IPS-15b (cell line): ENCODE results near the gene SMARCD3.

Source experiments
- H3K27me3 ChIP-seq: one replicate; pipeline ENCODE4 v1.6.1; 2013; ENCODE audit warnings: low read length; ENCODE audit not compliant: control insufficient read depth, insufficient read depth
- H3K36me3 ChIP-seq: one replicate; pipeline ENCODE4 v1.6.1; 2013; ENCODE audit warnings: low read length; ENCODE audit not compliant: control insufficient read depth, insufficient read depth
- H3K4me1 ChIP-seq: one replicate; pipeline ENCODE4 v1.6.1; 2013; ENCODE audit warnings: mild to moderate bottlenecking, low read length; ENCODE audit not compliant: control insufficient read depth, insufficient read depth
- H3K4me3 ChIP-seq: one replicate; pipeline ENCODE4 v1.5.1; 2013; ENCODE audit warnings: low read depth, low read length
- H3K9ac ChIP-seq: one replicate; pipeline ENCODE4 v1.6.1; 2013; ENCODE audit warnings: low read depth, mild to moderate bottlenecking, low read length
- H3K9me3 ChIP-seq: one replicate; pipeline ENCODE4 v1.6.1; 2013; ENCODE audit warnings: mild to moderate bottlenecking, low read length; ENCODE audit not compliant: control insufficient read depth, insufficient read depth

The SMARCD3 gene

GRCh38 chr7:151271699-151272355 lies 23.3 kb upstream of the SMARCD3 start:
- no peaks in the 10 kb centered on the region for H3K36me3 ChIP-seq
- H3K27me3 ChIP-seq, result peaks cover 21% of the 10 kb centered on the region
- H3K4me1 ChIP-seq, result no peaks in the 10 kb centered on the region
- H3K9me3 ChIP-seq, result no peaks in the 10 kb centered on the region
- H3K4me3 ChIP-seq, result no peak overlapping the region
- H3K9ac ChIP-seq, result no peak overlapping the region

- Histone ChIP-seq H3K4me1 (no peaks in the 10 kb centered on the region), H3K9me3 (no peaks in the 10 kb centered on the region), H3K27me3 (peaks cover 5% of the 10 kb centered on the region), H3K9ac (no peak overlapping the region), H3K4me3 (no peak overlapping the region), H3K36me3 (no peaks in the 10 kb centered on the region)
Measured at GRCh38 chr7:151269511-151269910, 21.0 kb upstream of the SMARCD3 start.

- H3K9ac ChIP-seq, result no peak overlapping the region
- H3K36me3 ChIP-seq, result no peaks in the 10 kb centered on the region
- H3K4me1 ChIP-seq, result no peaks in the 10 kb centered on the region
- H3K27me3 ChIP-seq, result peaks cover 5% of the 10 kb centered on the region
- H3K9me3 ChIP-seq, result no peaks in the 10 kb centered on the region
- no peak overlapping the region for H3K4me3 ChIP-seq
Measured at GRCh38 chr7:151265351-151265931, 16.9 kb upstream of the SMARCD3 start.

GRCh38 chr7:151264615-151265014 lies 16.1 kb upstream of the SMARCD3 start:
- Histone ChIP-seq H3K4me1 (no peaks in the 10 kb centered on the region), H3K4me3 (no peak overlapping the region), H3K9ac (no peak overlapping the region), H3K27me3 (peaks cover 2% of the 10 kb centered on the region), H3K9me3 (no peaks in the 10 kb centered on the region), H3K36me3 (no peaks in the 10 kb centered on the region)

- Histone ChIP-seq H3K4me1 (no peaks in the 10 kb centered on the region), H3K4me3 (no peak overlapping the region), H3K9ac (no peak overlapping the region), H3K36me3 (no peaks in the 10 kb centered on the region), H3K9me3 (no peaks in the 10 kb centered on the region), H3K27me3 (peaks cover 9% of the 10 kb centered on the region)
Measured at GRCh38 chr7:151261529-151261928, 13.0 kb upstream of the SMARCD3 start.

GRCh38 chr7:151260883-151261282 lies 12.4 kb upstream of the SMARCD3 start:
- Histone ChIP-seq H3K4me1 (no peaks in the 10 kb centered on the region), H3K27me3 (peaks cover 10% of the 10 kb centered on the region), H3K36me3 (no peaks in the 10 kb centered on the region), H3K4me3 (no peak overlapping the region), H3K9me3 (no peaks in the 10 kb centered on the region), H3K9ac (no peak overlapping the region)

GRCh38 chr7:151260471-151260870 lies 12.0 kb upstream of the SMARCD3 start:
- no peaks in the 10 kb centered on the region for H3K36me3 ChIP-seq
- no peak overlapping the region for H3K4me3 ChIP-seq
- H3K9ac ChIP-seq, result no peak overlapping the region
- H3K9me3 ChIP-seq, result no peaks in the 10 kb centered on the region
- peaks cover 12% of the 10 kb centered on the region for H3K27me3 ChIP-seq
- H3K4me1 ChIP-seq, result no peaks in the 10 kb centered on the region

GRCh38 chr7:151257990-151258389 lies 9.5 kb upstream of the SMARCD3 start:
- Histone ChIP-seq H3K27me3 (peaks cover 35% of the 10 kb centered on the region), H3K9ac (no peak overlapping the region), H3K4me3 (no peak overlapping the region), H3K9me3 (no peaks in the 10 kb centered on the region), H3K36me3 (no peaks in the 10 kb centered on the region), H3K4me1 (peaks cover 3% of the 10 kb centered on the region)

GRCh38 chr7:151256410-151257045 lies 8.0 kb upstream of the SMARCD3 start:
- H3K27me3 ChIP-seq, result peaks cover 44% of the 10 kb centered on the region
- H3K4me3 ChIP-seq, result no peak overlapping the region

GRCh38 chr7:151255390-151255789 lies 6.9 kb upstream of the SMARCD3 start:
- Histone ChIP-seq H3K27me3 (peaks cover 53% of the 10 kb centered on the region), H3K36me3 (no peaks in the 10 kb centered on the region), H3K9me3 (no peaks in the 10 kb centered on the region), H3K9ac (no peak overlapping the region), H3K4me3 (no peak overlapping the region), H3K4me1 (peaks cover 5% of the 10 kb centered on the region)

More at GRCh38 chr7:151256410-151257045, 8.0 kb upstream of the SMARCD3 start:
- H3K4me1 ChIP-seq, result peaks cover 5% of the 10 kb centered on the region
- H3K36me3 ChIP-seq, result no peaks in the 10 kb centered on the region
- H3K9me3 ChIP-seq, result no peaks in the 10 kb centered on the region
- H3K9ac ChIP-seq, result no peak overlapping the region

GRCh38 chr7:151254851-151255250 lies 6.4 kb upstream of the SMARCD3 start:
- H3K4me3 ChIP-seq, result no peak overlapping the region
- H3K9me3 ChIP-seq, result no peaks in the 10 kb centered on the region
- H3K27me3 ChIP-seq, result peaks cover 59% of the 10 kb centered on the region
- H3K9ac ChIP-seq, result no peak overlapping the region
- no peaks in the 10 kb centered on the region for H3K36me3 ChIP-seq
- peaks cover 5% of the 10 kb centered on the region for H3K4me1 ChIP-seq

GRCh38 chr7:151254316-151254715 lies 5.8 kb upstream of the SMARCD3 start:
- H3K9me3 ChIP-seq, result no peaks in the 10 kb centered on the region
- H3K27me3 ChIP-seq, result peaks cover 64% of the 10 kb centered on the region
- no peak overlapping the region for H3K4me3 ChIP-seq
- no peaks in the 10 kb centered on the region for H3K36me3 ChIP-seq
- H3K4me1 ChIP-seq, result peaks cover 5% of the 10 kb centered on the region
- no peak overlapping the region for H3K9ac ChIP-seq
